ENCODE measurements around the gene IGSF9.

IGSF9 gene

DNA sequence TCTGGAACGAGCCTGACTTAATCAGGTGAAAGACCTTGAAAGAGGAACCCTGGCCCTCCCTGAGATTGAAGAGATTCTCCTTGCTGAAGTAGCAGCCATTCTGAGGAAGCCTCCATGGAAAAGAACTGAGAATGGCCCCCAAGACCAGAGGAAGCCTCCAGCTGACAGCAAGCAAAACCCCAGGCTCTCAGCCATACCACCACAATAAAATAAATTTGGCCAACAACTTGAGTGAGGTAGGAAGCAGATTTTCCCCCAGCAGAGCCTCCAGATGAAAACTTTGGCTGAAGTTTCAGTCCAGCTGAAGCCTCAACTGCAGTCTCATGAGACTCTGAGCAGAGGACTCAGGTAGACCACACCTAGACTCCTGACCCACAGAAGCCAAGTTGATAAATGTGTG lies 42.6 kb upstream of the IGSF9 start:
- H3K9ac ChIP-seq (ENCODE audit: insufficient read length), result no peak overlapping the region
- no peak for DNase-seq (ENCODE audit: low read depth, low spot score)
- TF ChIP-seq POLR2AphosphoS5 (IDR thresholded peaks at IDR 0.05; ENCODE audit: borderline replicate concordance, low read depth, low read length) (no peak), EZH2 (IDR thresholded peaks at IDR 0.05) (no peak), FOXP2 (optimal IDR thresholded peaks at IDR 0.05; ENCODE audit: control extremely low read depth, extremely low read length, insufficient read depth) (no peak)
- no peak overlapping the region for H3K4me3 ChIP-seq
- no peaks in the 10 kb centered on the region for H3K9me3 ChIP-seq (ENCODE audit: low read depth, low read length)
- H3K27ac ChIP-seq, result no peak overlapping the region
- no peaks in the 10 kb centered on the region for H3K36me3 ChIP-seq (ENCODE audit: insufficient read depth, low read length)

GRCh38 chr1:159987186-159987585 lies 41.8 kb upstream of the IGSF9 start:
- DNase-seq (ENCODE audit: low read depth, low spot score), result no peak
- Histone ChIP-seq H3K36me3 (ENCODE audit: insufficient read depth, low read length) (no peaks in the 10 kb centered on the region), H3K27ac (no peak overlapping the region), H3K9ac (ENCODE audit: insufficient read length) (no peak overlapping the region), H3K9me3 (ENCODE audit: low read depth, low read length) (no peaks in the 10 kb centered on the region), H3K4me3 (no peak overlapping the region)
- TF ChIP-seq FOXP2 (optimal IDR thresholded peaks at IDR 0.05; ENCODE audit: control extremely low read depth, extremely low read length, insufficient read depth) (no peak), EZH2 (IDR thresholded peaks at IDR 0.05) (no peak), POLR2AphosphoS5 (IDR thresholded peaks at IDR 0.05; ENCODE audit: borderline replicate concordance, low read depth, low read length) (no peak)

GRCh38 chr1:159986531-159986930 lies 41.1 kb upstream of the IGSF9 start:
- Histone ChIP-seq H3K4me3 (no peak overlapping the region), H3K36me3 (ENCODE audit: insufficient read depth, low read length) (no peaks in the 10 kb centered on the region), H3K9me3 (ENCODE audit: low read depth, low read length) (no peaks in the 10 kb centered on the region), H3K9ac (ENCODE audit: insufficient read length) (no peak overlapping the region), H3K27ac (no peak overlapping the region)
- DNase-seq (ENCODE audit: low read depth, low spot score), result no peak
- no peak for TF ChIP-seq FOXP2 (optimal IDR thresholded peaks at IDR 0.05; ENCODE audit: control extremely low read depth, extremely low read length, insufficient read depth)
- no peak for TF ChIP-seq EZH2 (IDR thresholded peaks at IDR 0.05)
- TF ChIP-seq POLR2AphosphoS5 (IDR thresholded peaks at IDR 0.05; ENCODE audit: borderline replicate concordance, low read depth, low read length), result no peak

- no peak for DNase-seq (ENCODE audit: low read depth, low spot score)
- no peak for TF ChIP-seq EZH2 (IDR thresholded peaks at IDR 0.05)
- no peak for TF ChIP-seq POLR2AphosphoS5 (IDR thresholded peaks at IDR 0.05; ENCODE audit: borderline replicate concordance, low read depth, low read length)
- TF ChIP-seq FOXP2 (optimal IDR thresholded peaks at IDR 0.05; ENCODE audit: control extremely low read depth, extremely low read length, insufficient read depth), result no peak
- H3K4me3 ChIP-seq, result no peak overlapping the region
These were observed 40.7 kb upstream of the IGSF9 start for GRCh38 chr1:159986093-159986492.

GRCh38 chr1:159985473-159985872 lies 40.1 kb upstream of the IGSF9 start:
- H3K9me3 ChIP-seq (ENCODE audit: low read depth, low read length), result no peaks in the 10 kb centered on the region
- no peak overlapping the region for H3K9ac ChIP-seq (ENCODE audit: insufficient read length)
- no peak overlapping the region for H3K4me3 ChIP-seq
- no peaks in the 10 kb centered on the region for H3K36me3 ChIP-seq (ENCODE audit: insufficient read depth, low read length)
- TF ChIP-seq POLR2AphosphoS5 (IDR thresholded peaks at IDR 0.05; ENCODE audit: borderline replicate concordance, low read depth, low read length) (no peak), EZH2 (IDR thresholded peaks at IDR 0.05) (no peak)
- no peak overlapping the region for H3K27ac ChIP-seq
- DNase-seq (ENCODE audit: low read depth, low spot score), result no peak

More at GRCh38 chr1:159986093-159986492, 40.7 kb upstream of the IGSF9 start:
- Histone ChIP-seq H3K36me3 (ENCODE audit: insufficient read depth, low read length) (no peaks in the 10 kb centered on the region), H3K9ac (ENCODE audit: insufficient read length) (no peak overlapping the region), H3K27ac (no peak overlapping the region), H3K9me3 (ENCODE audit: low read depth, low read length) (no peaks in the 10 kb centered on the region)

DNA sequence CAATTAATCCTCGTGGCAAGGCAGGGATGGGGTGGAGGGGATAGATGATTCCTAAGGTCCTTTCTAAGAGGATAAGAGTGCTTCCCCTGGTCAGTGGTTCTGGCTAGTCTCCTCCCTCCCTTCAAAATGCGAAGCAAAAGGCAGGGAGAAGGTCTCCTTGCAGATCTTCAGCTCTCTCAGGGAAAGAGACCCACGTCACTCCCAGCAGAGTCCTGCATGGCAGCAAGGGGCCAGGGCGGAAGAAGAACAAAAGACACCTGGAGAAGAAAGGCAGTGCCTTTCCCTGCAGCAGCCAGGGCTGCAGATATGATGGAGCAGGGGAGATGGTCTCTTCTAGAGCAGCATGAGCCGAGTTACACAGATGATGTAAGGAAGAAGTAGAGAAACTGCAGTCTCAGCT lies 38.3 kb upstream of the IGSF9 start:
- DNase-seq (ENCODE audit: low read depth, low spot score), result no peak
- Histone ChIP-seq H3K27ac (no peak overlapping the region), H3K36me3 (ENCODE audit: insufficient read depth, low read length) (no peaks in the 10 kb centered on the region), H3K9me3 (ENCODE audit: low read depth, low read length) (no peaks in the 10 kb centered on the region), H3K4me3 (no peak overlapping the region), H3K9ac (ENCODE audit: insufficient read length) (no peak overlapping the region)
- TF ChIP-seq EZH2 (IDR thresholded peaks at IDR 0.05), result no peak

- Histone ChIP-seq H3K9me3 (ENCODE audit: low read depth, low read length) (no peaks in the 10 kb centered on the region), H3K27ac (no peak overlapping the region), H3K9ac (ENCODE audit: insufficient read length) (no peak overlapping the region), H3K4me3 (no peak overlapping the region), H3K36me3 (ENCODE audit: insufficient read depth, low read length) (no peaks in the 10 kb centered on the region)
- TF ChIP-seq EZH2 (IDR thresholded peaks at IDR 0.05), result no peak
- TF ChIP-seq POLR2AphosphoS5 (IDR thresholded peaks at IDR 0.05; ENCODE audit: borderline replicate concordance, low read depth, low read length), result no peak
- TF ChIP-seq FOXP2 (optimal IDR thresholded peaks at IDR 0.05; ENCODE audit: control extremely low read depth, extremely low read length, insufficient read depth), result no peak
- no peak for DNase-seq (ENCODE audit: low read depth, low spot score)
These were observed 36.9 kb upstream of the IGSF9 start for GRCh38 chr1:159982280-159982679.

- H3K9ac ChIP-seq (ENCODE audit: insufficient read length), result no peak overlapping the region
- TF ChIP-seq FOXP2 (optimal IDR thresholded peaks at IDR 0.05; ENCODE audit: control extremely low read depth, extremely low read length, insufficient read depth) (no peak), POLR2AphosphoS5 (IDR thresholded peaks at IDR 0.05; ENCODE audit: borderline replicate concordance, low read depth, low read length) (no peak), EZH2 (IDR thresholded peaks at IDR 0.05) (no peak)
- H3K9me3 ChIP-seq (ENCODE audit: low read depth, low read length), result no peaks in the 10 kb centered on the region
- no peak for DNase-seq (ENCODE audit: low read depth, low spot score)
- H3K36me3 ChIP-seq (ENCODE audit: insufficient read depth, low read length), result no peaks in the 10 kb centered on the region
- no peak overlapping the region for H3K27ac ChIP-seq
- H3K4me3 ChIP-seq, result no peak overlapping the region
These were observed 36.1 kb upstream of the IGSF9 start for GRCh38 chr1:159981351-159982055.

GRCh38 chr1:159980786-159981185 lies 35.4 kb upstream of the IGSF9 start:
- Histone ChIP-seq H3K27ac (no peak overlapping the region), H3K36me3 (ENCODE audit: insufficient read depth, low read length) (no peaks in the 10 kb centered on the region), H3K4me3 (no peak overlapping the region), H3K9ac (ENCODE audit: insufficient read length) (no peak overlapping the region), H3K9me3 (ENCODE audit: low read depth, low read length) (no peaks in the 10 kb centered on the region)
- no peak for DNase-seq (ENCODE audit: low read depth, low spot score)
- TF ChIP-seq EZH2 (IDR thresholded peaks at IDR 0.05), result no peak
- no peak for TF ChIP-seq FOXP2 (optimal IDR thresholded peaks at IDR 0.05; ENCODE audit: control extremely low read depth, extremely low read length, insufficient read depth)
- no peak for TF ChIP-seq POLR2AphosphoS5 (IDR thresholded peaks at IDR 0.05; ENCODE audit: borderline replicate concordance, low read depth, low read length)
